GM23338 (cell line): ENCODE results near the gene XPNPEP2.

Source experiments
- CTCF ChIP-seq, 2 experiments: fragments of 200-600 bp in 1 of 2; sonication (generic) in 1 of 2; conservative IDR thresholded peaks; 2 replicates each; pipeline versions ENCODE4 v1.5.1 to v1.6.1; 2016 to 2017; ENCODE audit warnings: antibody characterized with exemption in 2 of 2, low read depth in 2 of 2, mild to moderate bottlenecking in 2 of 2, moderate library complexity in 1 of 2
- NANOG ChIP-seq: IDR thresholded peaks from 2 replicates; pipeline ENCODE4 v1.6.1; 2016; ENCODE audit warnings: antibody characterized with exemption, borderline replicate concordance
- POLR2AphosphoS5 ChIP-seq: IDR thresholded peaks from 2 replicates; pipeline ENCODE4 v1.6.1; 2016; ENCODE audit warnings: antibody characterized with exemption, low read depth
- ZNF331 ChIP-seq: fragments of 250-450 bp; sonication (Bioruptor Pico); IDR thresholded peaks from 2 replicates; pipeline ENCODE4 v1.5.0; 2020; ENCODE audit warnings: low read depth, mild to moderate bottlenecking, moderate library complexity

- TF ChIP-seq CTCF (conservative IDR thresholded peaks at IDR 0.05; ENCODE audit: low read depth in 2 of 2) (no peak), POLR2AphosphoS5 (no peak), NANOG (no peak), ZNF331 (CRISPR knock-in tag) (no peak)
Measured at GRCh38 chrX:129716507-129716906, 22.3 kb upstream of the XPNPEP2 start.
